CD4-positive, alpha-beta T cell treated with Interleukin-17A for 1 hour (primary cell): ENCODE data around the gene EIF3I.

Source experiments
- DNase-seq: peaks from one replicate; pipeline ENCODE4 v3.0.0-alpha.2; 2020

Gene EIF3I

DNA sequence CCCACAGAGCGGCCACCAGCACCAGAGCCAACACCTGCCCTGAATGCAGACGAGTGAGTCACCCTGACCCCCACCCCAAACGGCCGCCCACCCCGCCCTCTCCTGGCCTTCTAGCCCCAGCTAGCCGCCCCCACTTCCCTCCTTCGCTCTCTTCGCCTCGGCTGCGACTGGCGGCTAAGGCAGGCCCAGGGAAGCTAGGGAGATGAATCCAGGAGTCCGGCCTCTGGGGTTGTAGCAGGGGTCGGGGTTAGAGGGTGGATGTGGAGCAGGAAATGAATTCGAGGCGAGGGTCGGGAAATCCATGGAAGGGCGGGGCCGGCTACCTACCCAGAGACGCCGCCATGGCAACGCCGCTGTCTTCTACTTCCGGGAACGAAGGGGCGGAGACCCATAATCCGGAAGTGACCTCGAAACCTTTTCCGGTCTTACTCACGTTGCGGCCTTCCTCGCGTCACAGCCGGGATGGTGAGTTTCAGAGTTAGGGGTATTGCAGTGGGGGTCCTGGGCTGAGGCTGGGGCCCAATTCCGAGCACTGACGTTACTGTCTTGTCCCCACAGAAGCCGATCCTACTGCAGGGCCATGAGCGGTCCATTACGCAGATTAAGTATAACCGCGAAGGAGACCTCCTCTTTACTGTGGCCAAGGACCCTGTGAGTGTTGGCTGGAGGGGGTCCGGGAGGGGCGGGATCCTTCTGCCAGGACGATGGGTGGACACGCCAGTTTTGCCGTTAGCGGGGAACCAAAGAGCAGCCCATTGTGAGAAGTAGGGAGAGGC is at the start of gene EIF3I, which contains the start of gene TMEM234:
EIF3I (plus strand) TSS at position 428 of the 776 bp plus-strand sequence; CDS start at position 463, 35 bp downstream.
TMEM234 (minus strand) TSS at position 374 of the 776 bp plus-strand sequence; CDS start at position 343, 31 bp downstream.
- DNase-seq = peak; percentile 94

DNA sequence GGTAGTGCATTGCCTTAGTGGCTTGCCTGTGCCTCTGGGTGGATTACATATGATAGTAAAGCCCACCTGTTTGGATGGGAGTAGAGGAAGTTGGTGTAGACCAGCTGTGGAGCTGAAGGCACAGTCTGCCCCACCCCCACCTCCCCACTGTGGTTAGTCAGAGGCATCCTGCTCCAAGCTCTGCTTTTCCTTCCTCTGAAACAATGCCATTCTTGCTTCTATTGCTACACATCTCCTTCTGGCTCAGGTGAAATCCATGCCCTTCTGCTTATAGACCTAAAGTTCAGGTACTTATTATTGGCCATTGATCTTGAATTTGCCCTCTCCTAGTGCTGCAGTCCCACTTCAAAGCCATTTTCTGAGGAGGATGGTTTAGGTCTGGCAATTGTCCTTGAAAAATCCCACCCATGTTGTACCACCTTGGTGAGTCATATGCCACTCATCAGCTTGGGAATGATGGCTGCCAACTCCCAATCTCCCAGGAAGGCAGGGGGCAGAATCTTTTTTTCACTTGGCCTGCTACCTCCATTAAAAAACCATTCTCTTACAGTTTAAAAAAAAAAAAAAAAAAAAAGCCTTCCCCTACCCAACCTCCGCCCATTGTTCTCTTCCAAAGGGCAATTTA is 49.5 kb upstream of the EIF3I start:
- no peak for DNase-seq

DNA sequence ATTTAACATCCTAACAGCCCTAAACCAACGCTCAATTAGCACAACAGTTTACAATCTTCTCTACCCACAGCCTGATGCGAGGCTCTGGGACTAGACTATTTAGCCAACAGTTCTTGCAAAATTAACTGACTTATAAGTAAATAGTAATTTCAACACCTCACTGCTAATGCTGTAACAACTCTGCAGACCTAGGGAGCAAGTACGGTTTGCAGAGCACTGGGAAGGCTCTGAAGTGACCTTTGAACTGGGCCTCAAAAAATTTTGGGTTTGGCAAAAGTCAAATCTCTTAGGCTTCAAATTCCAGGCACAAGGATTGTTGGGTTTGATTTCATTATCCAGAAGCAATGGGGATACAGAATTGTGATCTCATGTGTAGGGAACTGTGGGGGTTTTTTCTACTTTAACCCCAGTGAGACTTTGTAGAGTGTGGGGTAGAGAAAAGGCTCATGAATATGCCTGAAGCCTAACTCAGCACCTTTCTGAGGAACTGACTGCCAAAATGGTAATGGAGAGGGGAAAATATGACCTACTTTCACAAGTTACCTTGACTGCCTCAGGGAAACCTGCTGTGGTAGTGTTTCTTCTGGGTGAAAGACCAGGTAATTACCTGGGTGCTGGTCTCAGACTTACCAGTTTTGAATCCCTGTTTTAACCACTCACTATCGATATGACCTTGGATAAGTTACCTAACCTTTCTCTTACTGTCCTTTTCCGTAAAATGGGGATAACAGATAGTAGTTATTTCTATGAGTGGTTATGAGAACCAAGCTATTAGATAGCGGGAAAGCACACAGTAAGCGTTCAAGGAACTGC is 43.6 kb upstream of the EIF3I start:
- no peak for DNase-seq

DNA sequence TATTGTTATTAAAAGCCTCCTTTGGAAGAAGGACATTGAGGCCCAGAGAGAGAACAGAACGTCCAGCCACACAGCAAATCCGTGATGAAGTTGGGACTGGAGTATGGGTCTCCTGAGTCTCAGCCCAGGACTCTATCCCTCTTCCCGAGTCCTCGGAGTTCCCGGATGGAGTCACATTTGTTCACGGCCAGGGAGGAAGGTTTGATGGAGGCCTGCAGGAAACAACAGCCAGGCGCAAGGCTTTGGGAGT is 43.1 kb upstream of the EIF3I start:
- no peak for DNase-seq

DNA sequence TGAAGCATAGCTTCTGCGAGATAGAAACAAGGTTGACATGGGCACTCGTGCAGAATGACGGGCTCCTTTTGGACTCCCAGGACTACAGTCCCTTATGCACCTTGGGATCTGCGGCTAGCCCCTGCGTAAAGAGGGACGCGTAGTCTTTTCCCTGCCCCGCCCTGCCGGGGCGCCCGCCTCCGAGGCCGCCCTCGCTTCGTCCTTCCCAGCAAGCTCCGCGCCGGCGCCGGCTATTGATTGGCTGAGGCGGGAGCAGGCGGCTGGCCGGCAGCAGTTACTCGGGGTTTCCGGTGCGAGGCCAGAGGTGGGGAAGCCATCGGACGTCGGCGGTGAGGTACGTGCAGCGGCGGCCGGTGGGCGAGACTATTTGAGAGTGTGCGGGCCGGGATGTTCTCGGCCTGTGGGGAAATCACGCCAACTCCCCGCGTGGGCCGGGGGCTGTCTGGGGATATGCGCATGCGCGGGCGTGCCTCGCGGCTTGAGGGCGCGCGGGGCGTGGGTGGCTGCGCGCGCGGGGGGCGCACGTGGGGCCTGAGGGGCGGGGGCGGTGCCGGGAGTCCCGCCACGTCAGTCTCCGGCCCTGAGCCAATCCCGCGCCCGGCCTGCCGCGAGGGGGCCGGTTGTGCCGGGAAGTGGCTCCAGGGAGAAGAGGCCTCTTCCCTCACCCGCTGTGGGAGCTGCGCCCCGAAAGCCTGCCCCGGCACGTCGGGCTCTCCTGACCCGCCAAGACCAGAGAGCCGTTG is 42.6 kb upstream of the EIF3I start, which contains the start of gene TXLNA:
TXLNA (plus strand) TSS at position 233 of the 743 bp plus-strand sequence. CDS start 671 bp downstream, outside the sequence.
- peak; percentile 88 for DNase-seq

DNA sequence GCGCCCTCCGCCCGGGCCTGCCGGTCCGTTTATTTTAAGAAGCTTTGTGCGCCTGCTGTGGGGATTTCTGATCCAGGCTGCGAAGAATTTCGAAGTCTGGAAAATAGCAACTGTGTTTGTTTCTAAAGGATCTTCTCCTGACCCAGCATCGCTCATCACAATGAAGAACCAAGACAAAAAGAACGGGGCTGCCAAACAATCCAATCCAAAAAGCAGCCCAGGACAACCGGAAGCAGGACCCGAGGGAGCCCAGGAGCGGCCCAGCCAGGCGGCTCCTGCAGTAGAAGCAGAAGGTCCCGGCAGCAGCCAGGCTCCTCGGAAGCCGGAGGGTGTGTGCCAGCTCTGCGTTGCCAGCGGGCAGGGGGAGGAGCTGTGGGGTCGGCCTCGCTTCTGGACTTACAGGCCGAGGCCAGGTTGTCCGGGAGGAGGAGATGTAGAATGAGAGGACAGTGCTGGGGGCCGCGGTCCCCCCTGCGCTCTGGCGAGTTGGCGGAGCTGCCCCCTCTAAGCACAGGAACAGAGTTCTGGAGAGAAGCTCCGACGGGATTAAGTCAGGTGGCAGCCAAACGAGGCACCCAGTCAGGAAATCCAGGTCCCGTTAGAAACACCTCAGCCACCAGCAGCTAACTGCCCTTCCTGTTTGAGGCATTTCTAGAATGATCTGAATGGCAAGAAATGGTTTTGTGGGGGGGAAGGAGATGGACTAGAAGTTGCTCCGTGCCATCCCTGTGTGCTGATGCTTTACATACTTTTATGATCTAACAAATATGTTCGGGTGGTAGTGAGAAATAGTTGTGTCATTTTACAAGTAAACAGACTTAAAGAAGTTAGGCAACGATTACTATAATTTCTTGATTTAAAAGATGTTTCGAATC is 41.8 kb upstream of the EIF3I start:
- peak; percentile 34 for DNase-seq

DNA sequence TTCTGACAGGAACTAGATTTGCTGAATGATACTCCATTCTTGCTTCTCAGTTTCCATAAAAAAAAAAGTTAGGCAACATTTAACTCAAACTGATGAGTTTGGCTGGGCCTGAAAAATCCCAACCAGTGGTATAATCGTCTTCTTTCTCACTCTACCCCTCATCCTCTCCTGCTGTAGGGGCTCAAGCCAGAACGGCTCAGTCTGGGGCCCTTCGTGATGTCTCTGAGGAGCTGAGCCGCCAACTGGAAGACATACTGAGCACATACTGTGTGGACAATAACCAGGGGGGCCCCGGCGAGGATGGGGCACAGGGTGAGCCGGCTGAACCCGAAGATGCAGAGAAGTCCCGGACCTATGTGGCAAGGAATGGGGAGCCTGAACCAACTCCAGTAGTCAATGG is 41.1 kb upstream of the EIF3I start:
- no peak for DNase-seq

DNA sequence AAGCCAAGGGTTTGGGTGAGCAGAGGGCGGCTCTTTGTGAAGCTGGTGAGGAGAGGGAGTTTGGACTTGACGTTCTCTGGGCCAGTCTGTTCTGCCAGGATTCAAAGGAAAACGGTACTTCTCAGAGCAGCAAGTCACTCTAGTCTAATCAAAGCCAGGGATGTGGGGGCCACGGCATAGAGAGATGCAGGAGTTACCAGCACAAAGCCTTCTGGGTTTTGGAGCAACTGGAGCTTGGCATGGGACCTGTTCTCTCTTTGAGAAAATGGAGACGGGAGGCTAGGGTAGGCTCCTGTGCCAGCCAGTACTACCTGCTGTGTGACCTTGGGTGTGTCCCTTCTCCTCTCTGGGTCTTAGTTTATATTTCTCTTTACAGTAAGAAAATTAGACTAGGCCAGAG is 40.6 kb upstream of the EIF3I start:
- no peak for DNase-seq

DNA sequence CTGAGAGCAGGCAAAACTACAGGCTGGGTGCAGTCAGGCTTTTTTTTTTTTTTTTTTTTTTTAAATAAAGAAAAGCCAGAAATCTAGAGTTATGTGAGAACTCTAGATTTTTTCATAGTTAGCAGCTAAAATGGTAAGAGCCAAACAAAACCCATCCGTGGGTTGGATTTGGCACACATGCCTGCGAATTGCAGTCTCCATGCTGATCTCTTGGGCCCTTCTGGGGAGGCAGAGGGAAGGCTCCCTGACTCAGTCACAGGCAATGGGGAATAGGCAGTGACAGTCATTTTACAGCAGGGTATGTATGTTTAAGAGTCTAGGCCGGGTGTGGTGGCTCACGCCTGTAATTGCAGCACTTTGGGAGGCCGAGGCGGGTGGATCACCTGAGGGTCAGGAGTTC is 40.1 kb upstream of the EIF3I start:
- no peak for DNase-seq

DNA sequence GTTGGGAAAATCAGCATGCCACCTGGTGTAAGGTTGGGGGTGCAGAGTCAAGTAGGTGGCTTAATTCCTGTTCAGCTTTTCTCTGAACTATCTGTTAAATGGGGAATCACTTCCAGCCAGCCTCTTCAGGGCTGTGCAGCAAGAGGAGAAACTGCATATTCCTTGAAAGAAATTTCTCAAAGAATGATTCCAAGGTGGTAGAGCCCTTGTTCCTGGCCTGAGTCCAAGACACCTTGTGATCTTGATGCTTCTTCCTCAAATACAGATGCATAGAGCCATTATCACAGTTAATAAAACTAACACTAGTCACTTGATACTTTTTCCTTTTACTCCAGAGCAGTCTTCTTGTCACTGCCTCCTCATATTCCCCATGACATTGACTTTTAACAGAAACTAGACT is 37.6 kb upstream of the EIF3I start:
- no peak for DNase-seq

DNA sequence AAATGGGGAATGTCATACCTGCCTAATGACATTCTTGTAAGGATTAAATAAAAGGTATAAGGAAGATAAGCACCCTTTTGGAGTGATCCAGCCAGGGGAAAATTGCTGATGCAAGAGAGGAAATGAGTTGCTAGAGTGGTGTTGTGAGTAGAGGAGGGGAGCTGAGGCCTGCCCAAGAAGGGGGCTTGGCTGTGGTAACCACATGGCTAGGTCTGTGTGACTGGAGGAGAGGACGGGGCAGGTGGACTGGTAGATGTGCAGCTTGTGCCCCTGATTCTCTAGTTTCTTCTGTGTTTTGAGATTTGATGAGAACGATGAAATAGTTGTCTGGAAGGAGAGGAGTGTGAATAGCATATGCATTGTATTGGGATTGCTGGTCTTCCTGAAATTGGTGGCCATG is 36.1 kb upstream of the EIF3I start:
- no peak for DNase-seq

DNA sequence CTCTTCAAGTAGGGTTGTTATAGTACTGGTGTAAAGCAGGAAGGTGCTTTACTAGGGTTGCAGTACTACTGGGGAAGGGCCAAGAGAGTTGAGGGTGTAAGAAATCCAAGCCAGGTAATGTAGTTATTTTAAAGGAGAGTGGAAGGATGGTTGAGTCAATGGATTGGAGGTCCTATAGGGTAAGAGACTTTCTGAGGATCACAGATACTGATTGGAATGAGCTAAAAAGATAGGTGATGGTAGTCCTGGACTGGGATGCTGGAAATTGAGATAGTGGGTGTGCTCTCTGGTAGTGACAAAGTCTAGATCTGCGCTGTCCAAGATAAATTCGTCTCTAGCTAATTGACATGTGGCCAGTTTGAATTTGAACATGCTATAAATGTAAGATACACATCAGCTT is 35.7 kb upstream of the EIF3I start:
- no peak for DNase-seq

DNA sequence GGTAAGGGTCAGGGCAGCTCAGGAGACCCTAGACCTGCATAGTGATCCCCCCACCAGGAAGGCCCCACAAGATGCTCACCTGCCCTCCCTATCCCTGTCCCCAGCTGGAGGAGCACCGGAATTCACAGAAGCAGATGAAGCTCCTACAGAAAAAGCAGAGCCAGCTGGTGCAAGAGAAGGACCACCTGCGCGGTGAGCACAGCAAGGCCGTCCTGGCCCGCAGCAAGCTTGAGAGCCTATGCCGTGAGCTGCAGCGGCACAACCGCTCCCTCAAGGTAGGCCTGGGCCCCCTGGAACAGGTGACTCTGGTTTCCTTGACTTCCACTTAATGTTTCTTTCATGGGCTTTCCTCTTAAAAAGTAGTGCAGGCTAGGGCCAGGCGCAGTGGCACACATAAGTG is 34.4 kb upstream of the EIF3I start:
- no peak for DNase-seq

DNA sequence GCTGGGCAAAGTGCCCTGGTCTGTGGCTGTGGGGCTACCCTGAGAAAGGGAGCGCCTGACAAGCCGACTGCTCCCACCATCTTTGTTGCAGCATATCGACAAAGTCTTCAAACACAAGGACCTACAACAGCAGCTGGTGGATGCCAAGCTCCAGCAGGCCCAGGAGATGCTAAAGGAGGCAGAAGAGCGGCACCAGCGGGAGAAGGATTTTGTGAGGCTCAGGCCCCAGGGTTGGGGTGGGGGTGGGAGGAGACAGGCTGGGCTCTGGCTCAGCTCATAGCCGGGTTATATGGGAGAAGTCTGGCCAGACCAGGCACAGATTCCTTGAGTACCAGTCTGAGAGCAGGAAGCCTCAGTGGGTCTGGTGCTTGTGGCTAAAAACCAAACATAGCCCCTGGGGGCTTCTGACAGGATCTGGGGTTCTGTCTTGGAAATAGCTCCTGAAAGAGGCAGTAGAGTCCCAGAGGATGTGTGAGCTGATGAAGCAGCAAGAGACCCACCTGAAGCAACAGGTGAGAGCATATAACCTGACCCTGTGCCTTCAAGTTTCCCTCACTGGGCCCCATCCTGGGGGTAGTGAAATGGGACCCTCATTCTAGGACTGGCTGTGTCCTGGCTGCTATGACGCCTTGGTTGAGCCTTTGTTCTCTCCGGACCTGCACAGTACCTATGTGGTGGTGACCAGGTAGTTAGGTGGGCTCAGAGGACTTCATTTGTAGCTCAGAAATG is 29.8 kb upstream of the EIF3I start:
- no peak for DNase-seq

DNA sequence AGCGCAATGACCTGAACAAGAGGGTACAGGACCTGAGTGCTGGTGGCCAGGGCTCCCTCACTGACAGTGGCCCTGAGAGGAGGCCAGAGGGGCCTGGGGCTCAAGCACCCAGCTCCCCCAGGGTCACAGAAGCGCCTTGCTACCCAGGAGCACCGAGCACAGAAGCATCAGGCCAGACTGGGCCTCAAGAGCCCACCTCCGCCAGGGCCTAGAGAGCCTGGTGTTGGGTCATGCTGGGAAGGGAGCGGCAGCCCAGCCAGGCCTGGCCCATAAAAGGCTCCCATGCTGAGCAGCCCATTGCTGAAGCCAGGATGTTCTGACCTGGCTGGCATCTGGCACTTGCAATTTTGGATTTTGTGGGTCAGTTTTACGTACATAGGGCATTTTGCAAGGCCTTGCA is 27.2 kb upstream of the EIF3I start:
- no peak for DNase-seq

DNA sequence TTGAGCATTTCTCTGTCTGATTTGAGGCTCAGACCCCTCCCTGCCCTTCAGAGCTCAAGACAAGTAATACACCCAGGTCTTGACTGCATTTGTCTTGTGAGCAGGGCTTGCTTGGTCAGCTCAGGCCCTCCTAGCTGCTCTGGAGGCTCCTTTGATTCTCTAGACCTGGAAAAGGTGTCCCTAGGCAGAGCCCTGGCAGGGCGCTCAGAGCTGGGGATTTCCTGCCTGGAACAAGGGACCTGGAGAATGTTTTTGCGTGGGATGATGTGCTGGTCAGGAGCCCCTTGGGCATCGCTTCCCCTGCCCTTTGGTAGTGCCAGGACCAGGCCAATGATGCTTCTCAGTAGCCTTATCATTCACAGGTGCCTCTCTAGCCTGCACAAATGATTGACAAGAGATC is 26.7 kb upstream of the EIF3I start:
- DNase-seq = no peak

DNA sequence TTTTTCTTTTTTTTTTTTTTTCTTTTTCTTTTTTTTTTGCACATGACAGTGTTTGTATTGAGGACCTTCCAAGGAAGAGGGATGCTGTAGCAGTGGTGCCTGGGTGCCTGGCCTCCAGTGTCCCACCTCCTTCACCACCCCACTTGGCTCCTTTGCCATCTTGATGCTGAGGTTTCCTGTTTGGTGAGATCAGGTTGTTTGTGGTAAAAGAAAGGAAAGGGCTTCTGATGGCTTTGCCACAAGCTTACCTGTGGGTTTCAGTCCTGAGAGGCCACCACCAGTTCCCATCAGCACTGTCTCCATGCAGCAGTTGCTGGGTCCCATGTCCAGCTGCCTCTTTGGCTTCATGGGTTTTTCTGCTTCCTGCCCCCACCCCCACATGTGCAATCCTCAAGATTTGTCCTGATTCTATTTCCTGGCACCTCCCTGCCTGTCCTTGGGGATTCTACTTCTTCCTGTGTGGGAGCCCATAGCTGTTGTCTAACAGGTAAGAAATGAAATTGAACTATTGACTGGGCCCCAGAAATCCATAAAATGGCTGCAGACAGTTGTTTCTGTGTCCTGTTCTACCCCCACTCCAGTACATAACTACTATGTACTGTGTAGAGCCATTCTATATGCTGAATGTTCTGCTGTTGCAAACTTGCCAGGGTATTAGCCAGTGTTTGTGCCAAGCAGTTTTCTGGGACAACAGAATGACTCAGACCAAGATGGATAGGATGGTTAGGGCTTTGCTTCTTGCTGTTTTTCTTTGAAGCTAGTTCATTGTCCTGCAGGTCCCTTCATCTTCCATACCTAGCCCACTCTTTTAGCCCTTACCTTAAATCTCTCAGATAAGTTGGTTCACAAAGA is 26.0 kb upstream of the EIF3I start:
- DNase-seq = peak; percentile 60

DNA sequence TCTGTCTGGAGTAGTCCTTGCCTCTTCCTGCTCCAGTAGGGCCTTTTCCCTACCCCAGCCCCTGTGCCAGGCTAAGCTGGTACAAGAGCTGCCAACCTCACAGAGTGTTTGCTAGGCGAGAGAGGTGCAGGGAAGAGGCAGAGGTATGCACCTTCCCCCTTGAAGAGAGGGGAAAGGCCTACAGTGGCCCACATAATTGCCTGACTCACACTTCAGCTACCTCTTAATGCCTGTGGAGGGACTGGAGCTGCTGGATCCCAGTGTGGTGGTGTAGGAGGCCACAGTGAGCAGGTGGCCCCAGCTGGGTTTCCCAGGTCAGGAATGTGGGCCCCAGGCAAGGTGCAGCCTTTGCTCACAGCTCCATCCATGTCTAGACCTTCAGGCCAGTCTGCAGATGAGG is 25.1 kb upstream of the EIF3I start:
- no peak for DNase-seq

DNA sequence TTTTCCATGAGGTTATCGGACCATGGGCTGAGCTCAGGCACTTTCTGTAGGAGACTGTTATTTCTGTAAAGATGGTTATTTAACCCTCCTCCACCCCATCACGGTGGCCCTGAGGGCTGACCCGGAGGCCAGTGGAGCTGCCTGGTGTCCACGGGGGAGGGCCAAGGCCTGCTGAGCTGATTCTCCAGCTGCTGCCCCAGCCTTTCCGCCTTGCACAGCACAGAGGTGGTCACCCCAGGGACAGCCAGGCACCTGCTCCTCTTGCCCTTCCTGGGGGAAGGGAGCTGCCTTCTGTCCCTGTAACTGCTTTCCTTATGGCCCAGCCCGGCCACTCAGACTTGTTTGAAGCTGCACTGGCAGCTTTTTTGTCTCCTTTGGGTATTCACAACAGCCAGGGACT is 24.4 kb upstream of the EIF3I start:
- DNase-seq = no peak
